H9 (cell line): ENCODE results near the gene DPYD. TPM values are rescaled to one million over a fixed set of nuclear protein-coding genes. Genes with fewer than 3 reads are reported as not detected.

Source experiments
- DNase-seq: peaks from one replicate; pipeline ENCODE4 v3.0.0-alpha.2; 2017
- H2AFZ ChIP-seq: one replicate; pipeline ENCODE4 v1.6.1; 2013; ENCODE audit warnings: mild to moderate bottlenecking, low read length, control low read depth, moderate library complexity
- H2AK5ac ChIP-seq: 2 replicates; pipeline ENCODE4 v1.6.1; 2013; ENCODE audit warnings: low read length, control low read depth, mixed read lengths; ENCODE audit not compliant: insufficient read length
- H2BK120ac ChIP-seq: one replicate; pipeline ENCODE4 v1.6.1; 2013; ENCODE audit warnings: low read depth, mild to moderate bottlenecking, low read length, control low read depth, inconsistent platforms; ENCODE audit not compliant: poor library complexity, severe bottlenecking
- H2BK12ac ChIP-seq: 2 replicates; pipeline ENCODE4 v1.6.1; 2013; ENCODE audit warnings: low read length, control low read depth, mixed read lengths, low read depth; ENCODE audit not compliant: insufficient read length
- H2BK15ac ChIP-seq: 2 replicates; pipeline ENCODE4 v1.6.1; 2013; ENCODE audit warnings: low read depth, low read length, control low read depth
- H2BK20ac ChIP-seq: one replicate; pipeline ENCODE4 v1.6.1; 2013; ENCODE audit warnings: low read depth, mild to moderate bottlenecking, low read length, control low read depth, inconsistent platforms; ENCODE audit not compliant: poor library complexity, severe bottlenecking
- H2BK5ac ChIP-seq: 2 replicates; pipeline ENCODE4 v1.6.1; 2013; ENCODE audit warnings: low read length, control low read depth, mixed read lengths; ENCODE audit not compliant: insufficient read length
- H3K14ac ChIP-seq: 2 replicates; pipeline ENCODE4 v1.6.1; 2013; ENCODE audit warnings: low read length, control low read depth; ENCODE audit not compliant: insufficient read depth
- H3K18ac ChIP-seq: 2 replicates; pipeline ENCODE4 v1.6.1; 2013; ENCODE audit warnings: low read depth, mild to moderate bottlenecking, mixed read lengths, low read length, control low read depth; ENCODE audit not compliant: insufficient read length
- H3K23ac ChIP-seq: 2 replicates; pipeline ENCODE4 v1.6.1; 2013; ENCODE audit warnings: low read length, control low read depth, mixed read lengths, low read depth; ENCODE audit not compliant: insufficient read length
- H3K23me2 ChIP-seq: 2 replicates; pipeline ENCODE4 v1.6.1; 2013; ENCODE audit warnings: low read depth, mild to moderate bottlenecking, mixed read lengths, low read length, control low read depth; ENCODE audit not compliant: insufficient read length, poor library complexity, severe bottlenecking
- H3K27ac ChIP-seq: 2 replicates; pipeline ENCODE4 v1.5.1; 2013; ENCODE audit warnings: low read length, control low read depth, mixed read lengths, low read depth; ENCODE audit not compliant: insufficient read length
- H3K27me3 ChIP-seq: 2 replicates; pipeline ENCODE4 v1.6.1; 2013; ENCODE audit warnings: low read length, control low read depth, inconsistent platforms; ENCODE audit not compliant: insufficient read depth
- H3K4ac ChIP-seq: 2 replicates; pipeline ENCODE4 v1.6.1; 2013; ENCODE audit warnings: low read depth, mild to moderate bottlenecking, control low read depth, inconsistent platforms, low read length, moderate library complexity
- H3K4me1 ChIP-seq: 2 replicates; pipeline ENCODE4 v1.6.1; 2013; ENCODE audit warnings: low read length, control low read depth, inconsistent platforms; ENCODE audit not compliant: insufficient read depth
- H3K4me2 ChIP-seq: 2 replicates; pipeline ENCODE4 v1.6.1; 2013; ENCODE audit warnings: low read length, control low read depth, mixed read lengths; ENCODE audit not compliant: insufficient read length, insufficient read depth
- H3K56ac ChIP-seq: 2 replicates; pipeline ENCODE4 v1.6.1; 2013; ENCODE audit warnings: low read depth, mild to moderate bottlenecking, mixed read lengths, low read length, control low read depth; ENCODE audit not compliant: insufficient read length
- H3K79me1 ChIP-seq: 2 replicates; pipeline ENCODE4 v1.6.1; 2013; ENCODE audit warnings: low read depth, mild to moderate bottlenecking, moderate library complexity, low read length, control low read depth, inconsistent platforms; ENCODE audit not compliant: insufficient read depth, poor library complexity, severe bottlenecking
- H3K79me2 ChIP-seq: 2 replicates; pipeline ENCODE4 v1.6.1; 2013; ENCODE audit warnings: low read length, control low read depth, inconsistent platforms; ENCODE audit not compliant: insufficient read depth
- H3K9ac ChIP-seq: 2 replicates; pipeline ENCODE4 v1.6.1; 2013; ENCODE audit warnings: low read length, control low read depth, mixed read lengths; ENCODE audit not compliant: insufficient read length; ENCODE audit errors: extremely low read depth
- H3K9me3 ChIP-seq: one replicate; pipeline ENCODE4 v1.6.1; 2013; ENCODE audit warnings: low read depth, low read length, inconsistent platforms; ENCODE audit not compliant: control insufficient read depth
- H3T11ph ChIP-seq: one replicate; pipeline ENCODE4 v1.6.1; 2013; ENCODE audit warnings: mild to moderate bottlenecking, low read length, control low read depth, inconsistent platforms
- H4K20me1 ChIP-seq: one replicate; pipeline ENCODE4 v1.6.1; 2013; ENCODE audit not compliant: control insufficient read depth, insufficient read length, insufficient read depth
- H4K5ac ChIP-seq: 2 replicates; pipeline ENCODE4 v1.6.1; 2013; ENCODE audit warnings: low read depth, mild to moderate bottlenecking, mixed read lengths, low read length, control low read depth; ENCODE audit not compliant: insufficient read length
- H4K8ac ChIP-seq: replicated peaks from 2 replicates; pipeline ENCODE4 v1.6.1; 2013; ENCODE audit warnings: low read length, control low read depth, mixed read lengths, low read depth; ENCODE audit not compliant: insufficient read length
- H4K91ac ChIP-seq: 2 replicates; pipeline ENCODE4 v1.6.1; 2013; ENCODE audit warnings: low read depth, mild to moderate bottlenecking, moderate library complexity, mixed read lengths, low read length, control low read depth; ENCODE audit not compliant: insufficient read length
- H3K27ac Mint-ChIP-seq, 3 experiments: 2 replicates in 2 of 3; 3 replicates in 1 of 3; pipeline ENCODE4 v1.8.0; 2020 to 2021; ENCODE audit warnings: mixed read lengths in 3 of 3, mild to moderate bottlenecking in 1 of 3, moderate library complexity in 1 of 3
- H3K27me3 Mint-ChIP-seq: 2 replicates; pipeline ENCODE4 v1.8.0; 2021; ENCODE audit warnings: low read depth, mild to moderate bottlenecking, moderate library complexity, mixed read lengths
- H3K36me3 Mint-ChIP-seq, 3 experiments: 2 replicates in 2 of 3; 3 replicates in 1 of 3; pipeline ENCODE4 v1.8.0; 2020 to 2021; ENCODE audit warnings: low read depth in 3 of 3, mixed read lengths in 3 of 3; ENCODE audit not compliant: insufficient read depth in 1 of 3
- H3K4me1 Mint-ChIP-seq, 2 experiments: 2 replicates each; pipeline ENCODE4 v1.8.0; 2020; ENCODE audit warnings: mixed read lengths in 2 of 2
- H3K4me3 Mint-ChIP-seq, 2 experiments: 2 replicates in 1 of 2; 3 replicates in 1 of 2; pipeline ENCODE4 v1.8.0; 2020 to 2021; ENCODE audit warnings: mild to moderate bottlenecking in 2 of 2, mixed read lengths in 2 of 2, moderate library complexity in 1 of 2
- H3K9me3 Mint-ChIP-seq, 2 experiments: 2 replicates in 1 of 2; 3 replicates in 1 of 2; pipeline ENCODE4 v1.8.0; 2020; ENCODE audit warnings: mild to moderate bottlenecking in 2 of 2, mixed read lengths in 2 of 2, moderate library complexity in 1 of 2
- WGBS: extraction: QIAGEN DNeasy Blood & Tissue Kit; methylation state at CpG from one replicate; pipeline ENCODE4 v1.1.7; 2013; ENCODE audit warnings: missing lambda C conversion rate, low lambda C conversion rate, mixed read lengths; ENCODE audit not compliant: insufficient read length; ENCODE audit errors: extremely low coverage; 5-methylcytosine and 5-hydroxymethylcytosine counted together
- total RNA-seq: library from RNA; stranded (reverse); gene quantifications from 2 replicates; pipeline ENCODE4 v1.2.1, GENCODE V29; 2021
- TF ChIP-seq, protein P1 (sequence below): fragments of 200-600 bp; sonication (generic); conservative IDR thresholded peaks from 3 replicates; pipeline ENCODE4 v1.8.0; 2021; ENCODE audit warnings: antibody characterized with exemption, mild to moderate bottlenecking

The DPYD gene
- total RNA-seq, 1 experiment from 2014 or later, result 0.37 TPM

DNA sequence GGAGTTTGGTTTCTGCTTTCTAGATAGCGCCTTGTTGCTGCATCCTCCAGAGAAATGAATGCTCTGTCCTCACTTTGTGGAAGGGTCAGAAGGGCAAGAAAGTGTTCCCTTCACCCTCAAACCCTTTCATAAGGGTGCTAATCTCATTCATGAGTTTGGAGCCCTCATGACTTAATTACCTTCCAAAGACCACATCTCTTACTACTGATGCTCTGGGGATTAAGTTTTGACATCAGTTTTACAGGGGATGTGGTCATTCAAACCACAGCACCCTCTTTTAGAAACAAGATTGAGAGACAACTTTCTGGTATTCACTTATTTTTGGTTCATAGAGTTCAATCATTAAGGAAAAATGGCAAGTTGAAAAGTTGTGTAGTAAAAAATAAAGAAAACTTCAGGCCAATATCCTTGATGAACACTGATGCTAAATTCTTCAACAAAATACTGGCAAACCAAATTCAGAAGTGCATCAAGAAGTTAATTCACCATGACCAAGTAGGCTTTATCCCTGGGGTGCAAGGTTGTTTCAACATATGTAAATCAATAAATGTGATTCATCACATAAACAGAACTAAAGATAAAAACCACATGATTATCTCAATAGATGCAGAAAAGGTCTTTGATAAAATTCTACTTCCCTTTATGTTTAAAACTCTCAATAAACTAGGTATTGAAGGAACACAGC, 757.1 kb downstream of the DPYD start:
- TF ChIP-seq, protein P1, sequence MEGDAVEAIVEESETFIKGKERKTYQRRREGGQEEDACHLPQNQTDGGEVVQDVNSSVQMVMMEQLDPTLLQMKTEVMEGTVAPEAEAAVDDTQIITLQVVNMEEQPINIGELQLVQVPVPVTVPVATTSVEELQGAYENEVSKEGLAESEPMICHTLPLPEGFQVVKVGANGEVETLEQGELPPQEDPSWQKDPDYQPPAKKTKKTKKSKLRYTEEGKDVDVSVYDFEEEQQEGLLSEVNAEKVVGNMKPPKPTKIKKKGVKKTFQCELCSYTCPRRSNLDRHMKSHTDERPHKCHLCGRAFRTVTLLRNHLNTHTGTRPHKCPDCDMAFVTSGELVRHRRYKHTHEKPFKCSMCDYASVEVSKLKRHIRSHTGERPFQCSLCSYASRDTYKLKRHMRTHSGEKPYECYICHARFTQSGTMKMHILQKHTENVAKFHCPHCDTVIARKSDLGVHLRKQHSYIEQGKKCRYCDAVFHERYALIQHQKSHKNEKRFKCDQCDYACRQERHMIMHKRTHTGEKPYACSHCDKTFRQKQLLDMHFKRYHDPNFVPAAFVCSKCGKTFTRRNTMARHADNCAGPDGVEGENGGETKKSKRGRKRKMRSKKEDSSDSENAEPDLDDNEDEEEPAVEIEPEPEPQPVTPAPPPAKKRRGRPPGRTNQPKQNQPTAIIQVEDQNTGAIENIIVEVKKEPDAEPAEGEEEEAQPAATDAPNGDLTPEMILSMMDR, result no peak
- Histone ChIP-seq H3K79me1 (no peaks in the 10 kb centered on the region), H3K23me2 (no peaks in the 10 kb centered on the region), H2BK12ac (no peak overlapping the region), H4K20me1 (no peaks in the 10 kb centered on the region), H2AK5ac (no peak overlapping the region), H2AFZ (no peak overlapping the region), H2BK20ac (no peak overlapping the region), H2BK15ac (no peak overlapping the region), H3K18ac (no peak overlapping the region), H3K56ac (no peak overlapping the region), H3K4me2 (no peak overlapping the region), H3K4ac (no peak overlapping the region), H3K9me3 (no peaks in the 10 kb centered on the region), H3K23ac (no peak overlapping the region), H3K9ac (no peak overlapping the region), H3K14ac (no peak overlapping the region), H3K79me2 (no peaks in the 10 kb centered on the region), H4K91ac (no peak overlapping the region), H3K4me1 (no peaks in the 10 kb centered on the region), H2BK120ac (no peak overlapping the region), H4K5ac (no peak overlapping the region), H3K27me3 (no peaks in the 10 kb centered on the region), H3K27ac (no peak overlapping the region), H3T11ph (no peak overlapping the region), H2BK5ac (no peak overlapping the region), H4K8ac (no peak overlapping the region)
- WGBS, result no CpG with 5 or more reads among the region's 1 CpG
- Mint-ChIP-seq H3K4me1 (no peaks in the 10 kb centered on the region), H3K27me3 (no peaks in the 10 kb centered on the region), H3K27ac (no peak overlapping the region), H3K36me3 (no peaks in the 10 kb centered on the region), H3K4me3 (no peak overlapping the region), H3K9me3 (peaks cover 2 to 5% of the 10 kb centered on the region in 2 experiments; a peak in 3 of 5 replicates)
- DNase-seq, result no peak
